Skin of body (tissue), 2 donors: ENCODE measurements around the gene CLCNKB. TPM values are rescaled to one million over a fixed set of nuclear protein-coding genes. Genes with fewer than 3 reads are reported as not detected.
"Not testable (repeated sequence)": the region's sequence is repeated elsewhere in the genome, so short reads cannot be mapped to it uniquely, and the experiment has no call there.

Experiments
- DNase-seq: peaks from one replicate; lab custom pipeline; 2025; lab: John Stamatoyannopoulos, UW
- total RNA-seq: library from RNA; depleted of rRNA; stranded (reverse); fragments of >200 nt; gene quantifications from one replicate; pipeline ENCODE4 v1.2.3, GENCODE V29; 2014

The CLCNKB gene
- total RNA-seq, 1 donor from 2014 or later: 0.20 TPM

DNA sequence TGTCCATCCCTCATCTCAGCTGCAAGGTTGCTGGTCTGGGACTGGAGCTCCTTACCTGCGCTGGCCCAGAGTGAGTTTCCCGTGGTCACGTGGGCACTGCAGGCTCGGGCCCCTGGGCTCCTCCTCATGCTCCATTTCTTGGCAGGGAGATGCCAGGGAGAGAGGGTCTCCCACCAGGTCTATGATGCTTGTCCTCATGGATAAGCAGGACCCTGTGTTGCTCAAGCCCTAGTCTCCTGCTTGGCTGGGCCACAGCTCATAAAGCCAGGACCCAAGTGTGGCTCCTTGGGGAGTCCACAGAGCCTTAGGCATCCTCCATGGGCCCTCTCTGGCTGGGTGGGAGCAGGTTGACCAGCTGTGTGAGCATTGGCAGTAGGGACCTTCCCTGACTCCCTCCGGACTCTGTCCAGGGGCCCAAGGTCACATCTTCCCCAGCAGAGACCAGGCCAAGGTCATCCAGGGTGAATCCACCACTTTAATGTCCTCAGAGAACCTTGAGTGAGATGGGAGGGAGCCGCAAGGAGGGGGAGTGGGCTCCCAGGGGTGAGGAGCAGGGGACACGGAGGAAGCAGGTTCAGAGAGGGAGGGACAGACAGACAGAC lies 13.8 kb downstream of the CLCNKB start:
- not testable (repeated sequence) for DNase-seq

DNA sequence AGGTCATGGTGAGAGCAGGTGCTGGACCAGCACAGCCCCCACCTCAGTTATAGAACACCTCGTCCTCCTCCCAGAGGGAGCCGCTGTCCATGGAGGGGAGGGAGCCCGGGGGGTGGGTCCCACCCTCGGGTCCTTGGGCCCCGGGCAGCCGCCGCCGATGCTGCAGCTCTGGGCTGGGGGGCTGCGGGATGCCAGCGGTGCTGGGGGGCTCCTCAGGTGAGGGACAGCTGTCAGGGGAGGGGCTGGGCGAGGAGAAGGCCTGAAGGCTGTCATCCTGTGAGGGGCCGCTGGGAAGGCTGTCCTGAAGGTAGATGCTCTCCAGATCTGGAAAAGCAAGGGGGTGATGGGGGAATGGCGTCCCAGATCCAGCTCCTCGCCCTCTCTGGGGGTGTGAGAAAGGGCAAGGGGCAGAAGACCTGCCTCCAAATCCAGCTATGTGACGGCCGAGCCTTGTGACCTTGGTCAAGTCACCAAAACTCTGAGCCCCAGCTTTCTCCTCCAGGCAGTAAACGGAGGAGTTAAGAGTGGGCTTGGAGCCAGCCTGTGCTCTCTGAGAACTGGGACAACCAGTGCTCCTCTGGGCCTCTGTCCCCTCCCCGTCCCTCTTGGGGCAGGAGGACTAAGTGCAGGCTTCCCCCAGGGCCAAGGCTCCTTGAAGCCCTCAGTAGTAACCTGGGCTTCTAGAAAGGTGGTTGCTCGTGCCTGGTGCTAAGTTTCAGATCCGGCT lies 15.0 kb downstream of the CLCNKB start:
- not testable (repeated sequence) for DNase-seq

DNA sequence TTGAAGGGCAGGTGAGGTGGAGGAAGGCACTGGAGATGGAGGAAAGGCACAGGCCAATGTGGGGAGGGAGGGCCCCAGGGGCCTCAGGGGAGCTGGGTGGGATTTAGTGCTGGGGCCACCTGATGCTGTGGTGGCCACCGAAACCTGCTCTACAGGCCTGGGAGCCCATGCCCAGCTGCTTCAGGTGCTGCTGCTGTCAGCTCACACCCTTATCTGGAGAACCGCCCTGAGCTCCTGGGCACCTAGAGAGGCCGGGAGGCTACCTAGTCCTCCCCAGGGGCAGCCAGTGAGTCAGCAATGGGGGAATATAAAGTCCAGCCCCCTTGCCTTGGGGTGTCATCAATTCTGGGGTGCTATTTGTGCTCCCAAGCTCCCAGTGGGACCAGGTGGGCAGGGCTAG lies 17.7 kb downstream of the CLCNKB start:
- no peak for DNase-seq

DNA sequence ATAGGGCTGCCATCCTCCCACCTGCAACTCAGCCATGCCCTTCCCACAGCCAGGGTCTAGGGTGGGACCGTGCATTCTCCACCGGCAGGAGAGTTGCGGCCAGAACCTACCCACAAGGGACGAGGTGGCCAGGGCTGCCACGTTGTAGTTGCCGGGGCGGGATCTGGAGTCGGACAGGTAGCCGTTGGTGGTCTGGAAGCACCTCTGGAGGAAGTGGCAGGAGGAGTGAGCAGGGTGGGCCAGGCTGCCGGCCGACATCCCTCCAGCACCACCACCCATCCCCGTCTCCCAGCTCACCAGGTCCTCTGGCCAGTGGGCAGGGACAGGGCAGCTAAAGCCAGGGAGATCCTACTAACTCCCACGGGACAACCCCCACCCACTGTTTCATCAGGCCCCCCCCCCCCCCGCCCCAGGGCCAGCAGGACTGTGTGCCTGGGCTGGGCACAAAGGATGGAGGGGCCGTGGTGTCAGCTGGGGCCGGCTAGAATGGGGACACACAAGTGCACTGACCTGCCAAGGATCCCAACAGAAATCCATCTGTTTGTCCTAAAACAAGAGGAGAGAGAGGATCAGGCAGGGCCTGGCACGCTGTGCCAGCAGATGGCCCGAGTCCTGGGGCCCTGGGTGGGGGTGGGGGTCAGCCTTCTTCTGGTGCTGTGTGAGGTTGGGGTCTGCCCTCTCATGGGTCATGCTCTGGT lies 18.6 kb downstream of the CLCNKB start:
- not testable (repeated sequence) for DNase-seq

DNA sequence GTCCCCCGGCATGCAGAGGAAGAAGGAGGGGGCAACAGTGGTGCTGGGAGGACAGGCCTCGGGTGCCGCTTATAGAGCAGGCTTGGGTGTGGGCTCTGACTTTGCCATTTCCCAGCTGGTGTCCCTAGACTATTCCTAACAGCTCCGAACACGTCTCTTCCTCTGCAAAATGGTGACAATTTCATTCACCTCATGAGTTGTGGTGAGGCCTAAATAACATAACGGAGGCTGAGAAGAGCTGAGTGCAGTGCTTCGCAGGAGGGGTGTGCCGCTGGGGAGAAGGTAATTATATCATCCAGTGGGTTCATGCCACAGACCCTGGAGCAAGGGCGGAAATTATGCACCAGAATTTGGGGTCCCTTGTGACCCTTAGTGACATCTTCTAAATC lies 19.1 kb downstream of the CLCNKB start:
- not testable (repeated sequence) for DNase-seq

DNA sequence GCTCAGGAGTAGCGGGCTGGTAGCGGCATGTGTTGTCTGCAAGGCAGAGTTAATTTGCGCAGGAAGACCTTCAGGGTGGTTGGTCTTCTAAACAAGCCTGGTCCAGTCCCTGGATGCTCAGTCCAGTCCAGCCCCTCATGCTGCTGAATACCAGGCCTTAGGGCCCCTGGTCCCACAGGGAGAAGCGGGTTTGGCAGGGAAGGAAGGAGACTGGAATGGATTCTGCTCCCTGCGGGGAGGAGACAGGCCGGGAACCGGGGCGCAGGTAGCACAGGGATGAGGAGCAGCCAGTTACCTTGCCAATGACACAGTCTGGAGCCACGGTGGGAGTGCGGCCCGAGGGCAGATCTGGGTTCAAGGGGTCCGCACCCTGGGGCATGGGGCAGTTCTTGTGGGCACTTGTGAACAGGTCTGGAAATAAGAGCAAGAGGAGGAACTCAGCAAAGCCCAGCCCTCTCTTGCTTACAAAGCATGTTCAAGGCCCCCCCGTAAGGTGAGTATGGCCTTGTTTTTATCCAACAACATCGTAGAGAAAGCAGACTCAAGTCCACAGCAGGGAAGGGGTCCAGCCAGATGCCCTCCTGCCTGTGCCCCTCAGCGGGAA lies 19.7 kb downstream of the CLCNKB start:
- no peak for DNase-seq

DNA sequence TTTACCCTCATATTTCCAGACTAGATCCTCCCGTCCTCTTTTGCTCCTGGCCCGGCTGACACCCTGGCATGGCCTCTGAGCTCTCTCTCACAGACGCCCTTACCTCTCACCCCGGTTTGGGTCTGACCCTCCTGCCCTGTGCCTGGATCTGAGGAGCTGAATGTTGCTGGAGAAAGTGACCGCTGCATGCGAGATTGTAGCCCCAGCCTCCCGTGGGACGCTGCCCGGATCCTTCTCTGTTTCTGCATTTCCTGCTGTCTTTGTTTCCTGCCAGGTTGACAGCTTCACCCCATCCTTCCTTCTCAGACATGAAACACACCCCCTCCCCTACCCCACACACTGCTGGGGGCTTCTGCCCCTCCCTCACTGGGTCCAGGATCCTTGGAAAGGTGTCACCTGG lies 20.3 kb downstream of the CLCNKB start:
- no peak for DNase-seq

DNA sequence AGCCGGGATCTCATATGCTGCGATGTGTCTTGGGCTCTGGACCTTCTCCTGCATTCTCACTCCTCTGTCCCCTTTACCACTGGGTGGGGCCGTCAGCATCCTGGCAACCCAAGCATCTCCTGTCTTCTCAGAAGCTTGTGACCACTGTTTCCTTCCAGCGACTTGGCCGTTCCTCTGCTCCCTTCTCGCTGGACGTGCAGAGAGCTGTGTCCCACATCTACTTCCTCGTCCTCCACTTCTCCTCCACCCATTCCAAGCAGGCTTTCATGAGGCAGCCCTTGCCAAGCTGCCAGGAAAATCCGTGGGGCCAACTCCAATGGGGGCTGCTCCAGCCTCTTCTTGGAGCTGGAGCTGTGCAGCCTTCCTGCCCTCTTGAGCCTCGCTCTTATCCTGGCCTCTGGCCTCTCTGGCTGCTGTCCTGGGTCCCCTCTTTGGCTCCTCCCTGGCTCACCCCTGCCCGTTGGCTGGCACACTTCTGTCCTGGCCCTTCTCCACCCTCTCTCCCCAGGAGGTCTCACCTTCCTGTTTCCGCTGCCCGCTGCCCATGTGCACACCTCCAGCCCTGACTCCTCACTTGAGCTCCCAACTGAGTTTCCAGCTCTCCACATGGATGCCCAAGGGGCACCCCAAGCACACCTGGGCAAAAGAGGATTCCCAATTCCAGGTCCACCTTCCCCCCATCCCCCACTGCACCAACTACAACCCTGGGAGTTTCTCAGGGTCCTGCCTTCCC lies 21.1 kb downstream of the CLCNKB start:
- DNase-seq: no peak

DNA sequence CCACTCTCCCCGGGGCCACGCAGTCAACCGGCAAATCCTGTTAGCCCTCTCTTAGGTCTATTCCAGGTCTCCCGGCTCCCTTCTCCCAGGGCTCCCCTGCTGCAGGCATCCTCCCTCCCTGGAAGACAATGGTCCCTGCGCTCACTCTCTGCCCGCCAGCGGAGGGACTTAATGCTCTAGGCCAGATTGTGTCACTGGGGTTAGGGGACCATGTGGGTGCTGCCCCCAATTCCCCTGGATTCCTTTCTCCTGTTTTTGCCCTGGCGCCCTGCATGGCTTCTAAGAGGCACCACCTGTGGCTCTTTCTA lies 21.6 kb downstream of the CLCNKB start:
- no peak for DNase-seq

DNA sequence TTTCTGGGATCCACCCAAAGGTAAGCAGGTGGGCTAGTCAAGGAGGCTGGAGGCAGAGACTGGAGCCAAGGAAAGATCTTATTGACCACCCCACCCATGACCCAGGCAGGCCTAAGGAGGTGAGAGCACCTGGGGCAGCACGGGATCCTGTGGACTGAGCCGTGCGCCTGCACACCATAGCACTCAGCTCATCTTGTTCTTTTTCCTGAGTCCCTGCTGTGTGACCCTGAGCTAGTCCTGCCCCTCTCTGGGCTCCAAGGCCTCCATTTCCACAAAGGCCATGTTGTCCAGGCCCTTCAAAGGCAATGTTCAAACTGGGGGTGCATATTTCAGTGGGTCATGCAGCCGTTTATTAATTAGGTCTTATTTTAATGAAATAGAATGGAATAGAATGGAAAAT lies 22.7 kb downstream of the CLCNKB start:
- DNase-seq: no peak

DNA sequence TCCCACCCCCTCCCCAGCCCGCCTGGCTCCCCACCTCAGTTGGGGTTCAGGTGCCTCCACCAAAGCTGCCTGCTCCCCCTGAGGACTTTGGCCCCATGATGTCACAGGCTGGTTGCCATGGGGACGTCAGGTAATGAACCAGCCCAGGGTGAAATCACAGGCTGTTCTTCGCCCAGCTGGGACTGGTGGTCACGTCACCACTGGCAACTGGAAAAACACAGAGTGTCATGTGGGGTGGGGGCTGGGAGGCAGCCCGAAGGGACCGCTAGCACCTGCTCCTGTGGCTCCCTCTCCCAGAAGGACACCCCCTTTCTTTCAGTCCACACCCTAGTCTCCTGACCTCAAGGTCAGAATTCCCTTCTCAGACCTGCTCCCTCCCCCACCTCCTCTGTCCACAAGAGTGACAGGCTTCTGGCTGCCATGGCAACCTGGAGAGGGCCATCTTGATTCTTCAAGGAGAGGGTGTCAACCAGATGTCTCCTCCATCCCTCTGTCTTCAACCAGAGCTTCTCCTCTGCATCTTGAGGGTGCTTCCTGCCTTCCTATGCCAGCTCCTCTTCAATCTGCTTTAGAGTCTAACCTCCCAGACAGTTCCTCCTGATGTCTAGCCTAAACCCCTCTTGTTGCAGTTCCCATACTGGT lies 23.7 kb downstream of the CLCNKB start:
- DNase-seq: no peak

DNA sequence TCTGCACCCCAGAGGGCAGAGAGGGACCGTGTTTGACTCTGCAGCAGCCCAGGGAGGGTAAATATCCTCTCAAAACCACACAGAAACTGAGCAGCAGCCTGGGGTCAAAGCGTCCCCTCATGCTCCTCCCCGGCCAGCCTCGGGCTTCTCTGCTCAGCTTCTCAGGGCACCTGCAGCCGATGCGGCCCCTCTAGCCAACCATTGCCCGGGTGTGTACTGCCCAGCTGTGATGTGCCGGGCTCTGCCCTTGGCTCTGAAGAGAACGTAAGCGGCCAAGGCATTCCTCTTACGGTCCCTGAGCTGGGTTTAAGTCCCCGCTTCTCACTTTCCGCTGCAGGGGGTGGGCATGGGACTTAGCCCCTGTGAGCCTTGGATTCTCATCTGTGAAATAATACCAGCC lies 24.4 kb downstream of the CLCNKB start:
- DNase-seq: no peak

DNA sequence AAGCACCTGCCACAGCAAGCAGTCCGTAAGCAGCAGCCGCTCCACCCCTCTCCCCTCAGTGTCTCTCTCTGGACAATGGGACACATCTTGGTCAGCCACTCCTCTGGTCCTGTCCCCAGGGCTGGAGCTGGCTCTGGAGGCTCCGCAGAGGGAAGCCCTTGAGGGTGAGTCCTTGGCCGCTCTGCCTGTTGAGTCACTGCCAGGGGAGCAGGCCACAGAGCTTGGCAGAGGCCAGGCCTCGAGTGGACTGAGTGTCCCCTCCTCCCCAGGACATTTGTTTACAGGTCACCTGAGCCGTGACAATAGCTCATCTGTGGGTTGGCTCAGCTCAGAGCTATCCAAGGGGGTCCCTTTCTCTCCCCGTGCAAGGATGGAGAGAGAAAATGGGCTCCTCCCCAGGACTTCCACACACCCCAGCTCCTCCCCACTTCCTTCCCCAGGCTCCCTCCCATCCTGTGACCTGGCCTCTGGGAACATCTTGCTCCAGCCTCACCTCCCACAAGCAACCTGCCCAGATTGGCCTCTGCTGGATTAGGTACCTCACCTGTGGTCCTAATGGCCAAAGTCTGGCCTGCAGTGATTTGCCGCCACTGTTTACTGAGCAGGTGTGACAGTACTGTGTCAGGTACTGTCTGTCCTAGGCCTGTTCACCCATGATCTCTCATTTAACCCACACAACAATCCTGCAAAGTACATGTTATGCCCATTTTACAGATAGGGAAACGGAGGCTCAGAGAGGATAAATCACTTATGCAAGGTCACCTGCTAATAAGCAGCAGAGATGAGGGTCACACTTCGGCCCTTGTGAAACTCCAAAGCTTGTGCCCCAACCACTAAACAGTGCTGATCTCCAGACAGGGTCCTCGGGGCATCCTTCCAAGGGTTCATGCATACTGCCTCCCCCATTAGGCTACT lies 25.0 kb downstream of the CLCNKB start:
- no peak for DNase-seq

DNA sequence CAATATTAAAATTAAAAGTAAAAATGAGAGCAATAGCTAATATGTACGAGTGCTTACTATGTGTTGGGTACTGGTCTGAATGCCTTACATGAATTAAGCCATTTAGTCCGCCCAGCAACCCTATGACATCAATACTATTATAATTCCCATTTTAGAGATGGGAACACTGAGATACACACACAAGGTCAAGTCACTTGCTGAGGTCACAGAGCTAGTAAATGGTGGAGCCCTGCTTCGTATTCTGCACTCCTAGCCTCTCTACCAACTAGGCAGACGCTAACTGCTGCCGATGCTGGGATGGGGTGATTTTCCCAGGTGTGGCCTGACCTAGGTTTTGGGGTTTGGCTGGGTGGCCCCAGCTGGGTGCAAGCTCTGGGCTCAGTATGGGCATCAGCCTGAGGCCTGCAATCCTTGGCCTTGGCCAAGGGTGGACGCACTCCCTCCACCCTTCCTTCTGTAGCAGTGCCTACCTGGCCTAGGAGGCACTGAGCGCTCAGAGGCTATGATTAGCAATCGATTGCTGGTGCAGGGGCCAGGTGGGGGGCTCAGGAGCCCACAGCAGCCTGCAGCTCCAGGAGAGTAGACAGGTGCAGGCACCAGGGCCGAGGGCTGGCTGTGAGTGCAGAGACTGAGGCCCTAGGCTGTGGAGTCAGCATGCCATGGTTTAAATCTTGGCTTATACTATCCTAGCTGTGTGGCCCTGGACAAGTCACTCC lies 27.2 kb downstream of the CLCNKB start:
- no peak for DNase-seq

DNA sequence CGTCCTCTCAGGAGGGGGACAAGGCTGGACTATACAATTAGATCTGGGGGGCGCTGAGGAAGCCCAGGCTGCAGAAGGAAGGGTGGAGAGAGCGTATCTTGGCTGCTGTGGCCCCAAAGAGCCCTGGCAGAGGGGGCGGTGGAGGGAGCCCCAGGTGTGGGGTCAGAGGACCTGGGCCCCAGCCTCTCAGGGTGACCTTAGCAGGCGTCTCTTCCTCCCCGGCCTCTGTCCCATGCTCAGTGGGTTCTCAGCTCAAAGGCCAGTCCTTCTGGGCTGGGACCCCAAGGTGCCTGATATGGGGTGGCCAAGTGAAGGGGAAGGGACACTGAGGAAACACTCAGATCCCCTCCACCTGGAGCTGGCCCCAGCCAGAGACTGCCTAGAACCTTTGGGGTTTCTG lies 28.0 kb downstream of the CLCNKB start:
- DNase-seq: no peak

DNA sequence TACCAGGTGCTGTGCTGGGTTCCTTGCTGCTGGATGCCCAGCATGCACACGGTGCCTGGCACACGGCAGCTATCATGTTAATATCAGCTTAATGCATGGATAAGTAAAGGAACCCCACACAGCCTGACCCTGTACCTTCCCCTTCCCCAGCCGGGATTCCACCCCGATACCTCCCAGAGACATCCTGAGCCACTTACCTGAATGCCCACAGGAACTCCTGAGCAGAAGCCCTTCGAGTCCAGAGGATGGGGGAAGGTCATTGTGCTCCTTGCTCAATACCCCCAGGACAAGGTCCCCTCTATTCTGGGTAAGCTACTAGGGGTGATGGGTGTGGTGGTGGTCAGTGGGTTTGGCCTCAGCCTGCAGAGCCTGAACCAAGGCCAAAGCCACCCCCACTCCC lies 28.5 kb downstream of the CLCNKB start:
- no peak for DNase-seq

DNA sequence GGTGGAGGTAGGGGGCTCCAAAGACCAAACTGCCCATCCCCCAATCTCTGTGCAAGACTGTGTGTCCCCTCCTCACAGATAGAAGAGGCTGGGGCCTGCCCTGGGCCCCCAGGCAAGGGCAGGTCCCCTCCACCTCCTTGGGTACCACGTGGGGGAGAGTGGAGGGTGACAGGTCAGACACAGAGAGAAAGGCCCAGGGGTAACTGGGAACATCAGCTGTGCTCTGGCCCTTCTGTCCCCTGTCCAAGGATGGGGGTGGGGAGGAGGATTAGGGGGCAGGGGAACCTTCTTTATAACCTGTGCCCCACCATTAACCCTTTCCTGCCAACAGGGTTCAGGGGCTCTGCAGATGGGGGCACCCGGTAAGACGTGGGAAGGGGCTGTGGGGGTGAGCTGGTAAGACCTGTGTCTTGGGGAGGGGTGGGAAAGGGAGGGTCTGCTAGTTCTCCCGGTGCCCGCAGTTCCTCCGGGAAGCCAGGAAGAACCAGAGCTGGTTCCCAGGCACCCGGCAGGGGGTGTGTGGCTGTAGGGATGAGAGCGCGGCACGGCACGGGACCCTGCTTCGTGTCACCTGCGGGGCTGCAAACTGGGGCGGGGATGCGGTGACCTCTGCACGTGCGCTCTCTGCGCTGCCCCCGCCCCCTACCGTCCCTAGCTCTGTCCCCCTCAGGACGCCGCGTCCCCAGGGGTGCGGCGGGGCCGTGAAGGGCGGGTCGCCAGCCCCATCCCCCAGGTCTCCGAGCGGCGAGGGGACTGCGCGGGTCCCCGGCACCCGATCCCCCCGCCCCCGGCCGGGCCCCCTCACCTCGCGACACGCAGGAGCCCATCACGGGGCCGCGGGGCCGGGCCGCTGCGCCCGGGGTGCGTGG lies 29.3 kb downstream of the CLCNKB start:
- no peak for DNase-seq

DNA sequence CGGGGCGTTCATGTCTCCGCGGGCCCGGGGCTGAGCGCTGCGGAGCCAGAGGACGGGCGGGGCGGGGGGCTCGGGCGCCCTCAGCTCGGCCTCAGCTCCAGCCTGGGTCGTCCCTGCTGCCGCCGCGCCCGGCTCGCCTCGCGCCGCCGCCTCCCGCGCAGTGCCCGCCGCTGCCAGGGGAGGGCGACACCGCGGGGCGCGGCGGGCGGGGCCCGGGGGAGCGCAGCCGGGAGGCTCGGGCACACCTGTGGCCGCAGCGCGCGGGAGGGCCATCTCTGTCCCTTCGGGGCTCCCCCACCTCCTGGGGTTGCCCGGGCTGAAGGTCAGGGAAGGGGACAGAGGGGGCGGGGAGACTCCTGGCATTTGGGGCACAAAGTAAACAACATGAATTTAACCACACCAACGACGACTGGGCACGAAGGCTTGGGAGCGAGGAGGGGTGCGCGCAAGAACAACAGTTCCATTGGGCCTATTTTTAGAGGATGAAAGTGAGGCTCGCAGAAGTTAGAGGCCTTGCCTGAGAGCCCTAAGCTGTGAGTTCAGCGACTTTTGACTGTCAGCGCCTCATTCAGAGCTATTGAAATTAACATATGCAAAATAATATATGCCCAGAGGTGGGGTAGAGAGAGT lies 30.0 kb downstream of the CLCNKB start, which contains the start of gene FAM131C:
FAM131C (minus strand) TSS at position 162 of the 630 bp plus-strand sequence. CDS start 209 bp downstream, outside the sequence.
- DNase-seq: no peak
